Activated CD8-positive, alpha-beta memory T cell treated with anti-CD3 and anti-CD28 coated beads for 1 hour (primary cell): Measurements from ENCODE around the gene ADD2.
A peak's percentile ranks its signal among the peaks of the same experiment; 100 is the strongest.
"Not testable (repeated sequence)": the region's sequence is repeated elsewhere in the genome, so short reads cannot be mapped to it uniquely, and the experiment has no call there.

Experiments used
- DNase-seq, 2 donors: peaks; one replicate each; pipeline ENCODE4 v3.0.0-alpha.2; 2020; ENCODE audit warnings: low read depth in 1 of 2; ENCODE audit errors: extremely low read depth in 1 of 2

ADD2 gene

DNA sequence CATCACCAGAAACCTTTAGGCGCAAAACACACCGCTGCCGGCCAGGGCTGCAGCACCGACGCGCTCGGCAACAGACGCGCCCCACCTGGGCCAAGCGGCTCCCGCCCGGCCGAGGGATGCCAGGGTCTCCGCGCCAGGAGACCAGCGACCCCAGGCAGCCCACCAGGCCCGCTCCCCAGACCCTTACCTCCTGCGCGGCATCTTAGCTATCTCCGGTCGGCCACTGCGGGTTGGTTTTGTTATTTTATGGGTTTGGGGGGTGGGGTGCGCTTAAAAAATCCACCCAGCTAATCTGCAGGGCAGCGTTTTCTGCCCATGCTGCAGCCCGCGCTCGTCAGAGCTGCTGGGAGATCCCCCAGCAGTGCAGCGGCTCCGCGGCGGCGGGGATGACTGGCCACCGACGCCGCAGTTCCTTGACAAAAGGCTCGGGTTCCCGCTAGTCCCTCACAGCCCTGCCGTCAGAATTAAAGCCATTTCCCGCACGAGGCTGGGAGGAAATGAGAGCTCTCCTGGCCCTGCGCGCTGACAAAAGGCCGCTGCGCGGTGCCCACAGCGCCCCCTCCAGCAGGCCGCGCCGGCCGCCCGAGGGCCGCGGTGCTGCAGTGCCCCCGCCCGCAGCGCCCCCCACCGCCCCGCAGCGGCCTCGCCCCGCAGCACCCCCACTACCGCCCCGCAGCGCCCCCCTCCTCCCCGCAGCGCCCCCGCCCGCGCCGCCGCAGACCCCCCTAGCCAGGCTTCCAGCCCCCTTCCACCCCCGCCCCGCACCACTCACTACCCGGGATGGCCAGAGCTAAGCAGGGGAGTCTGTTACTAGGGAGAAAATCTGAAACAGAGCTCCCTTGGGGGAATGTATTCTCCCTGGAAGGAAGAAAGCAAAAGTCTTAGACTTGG, at the start of gene ADD2:
ADD2 (minus strand) TSS at position 502 of the 891 bp plus-strand sequence. CDS start 61,792 bp downstream, outside the sequence.
- DNase-seq = no peak

DNA sequence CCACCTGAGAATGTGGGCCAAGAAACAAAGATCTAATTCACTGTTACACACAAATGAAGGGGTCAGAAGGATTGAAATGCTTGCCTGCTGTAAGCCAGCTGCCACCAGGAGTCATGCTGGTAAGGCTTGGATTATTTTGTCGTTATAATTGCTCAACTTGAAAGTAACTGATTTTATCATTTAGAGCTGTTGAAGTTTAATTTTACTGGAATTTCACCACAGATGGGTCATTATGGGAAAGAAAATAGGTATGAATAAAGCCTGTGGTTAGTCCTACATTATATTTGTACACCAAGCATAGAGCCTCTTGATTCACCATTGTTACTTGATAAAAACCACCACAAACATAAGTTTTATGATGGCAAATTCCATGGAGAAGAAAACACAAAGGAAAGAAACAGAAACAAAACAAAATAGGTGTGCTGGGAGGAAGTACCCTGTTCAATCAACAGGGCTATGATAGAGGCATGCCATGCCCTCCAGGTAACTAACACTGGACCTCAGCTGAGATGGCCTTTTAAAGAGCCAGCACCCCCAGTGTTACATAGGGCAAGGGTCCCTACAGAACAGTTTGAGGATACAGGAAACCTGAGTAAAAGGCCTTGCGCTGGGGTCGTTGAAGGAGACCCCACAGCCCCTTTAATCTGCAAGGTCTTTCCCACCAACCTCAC, 49.4 kb upstream of the ADD2 start:
- no peak for DNase-seq

GRCh38 chr2:70816726-70817125, 48.7 kb upstream of the ADD2 start:
- DNase-seq = no peak

GRCh38 chr2:70808983-70809958, 41.3 kb upstream of the ADD2 start:
- no peak for DNase-seq

DNA sequence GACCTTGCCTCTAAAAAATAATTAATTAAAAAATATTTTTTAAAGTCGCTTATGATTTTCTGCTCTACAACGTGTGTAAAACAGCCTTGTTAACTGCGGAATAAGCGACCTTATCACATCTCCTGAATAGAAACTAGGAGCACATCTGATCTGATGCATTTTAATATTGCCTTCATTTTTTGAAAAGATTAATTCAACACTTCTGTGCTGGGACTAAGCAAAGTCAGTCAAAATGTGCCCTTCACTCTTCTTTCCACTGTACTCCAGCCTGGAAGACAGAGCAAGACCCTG, 39.8 kb upstream of the ADD2 start:
- no peak for DNase-seq

GRCh38 chr2:70807102-70807827, 39.3 kb upstream of the ADD2 start:
- DNase-seq = no peak

DNA sequence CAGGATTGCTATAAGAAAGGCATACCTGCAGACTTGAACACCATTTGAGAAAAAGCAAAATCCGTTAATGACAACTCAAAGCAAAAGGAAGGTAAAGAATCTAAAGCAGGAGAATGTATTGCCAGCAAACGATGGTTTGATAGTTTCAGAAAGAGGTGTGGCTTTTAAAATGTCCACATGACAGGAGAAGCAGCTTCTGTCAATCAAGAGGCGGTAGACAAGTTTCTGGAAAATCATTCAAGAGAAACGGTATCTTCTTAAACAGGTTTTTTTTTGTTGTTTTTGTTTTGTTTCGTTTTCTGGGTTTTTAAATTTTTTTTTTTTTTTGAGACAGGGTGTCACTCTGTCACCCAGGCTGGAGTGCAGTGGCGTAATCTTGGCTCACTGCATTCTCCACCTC, 38.6 kb upstream of the ADD2 start:
- DNase-seq = no peak

DNA sequence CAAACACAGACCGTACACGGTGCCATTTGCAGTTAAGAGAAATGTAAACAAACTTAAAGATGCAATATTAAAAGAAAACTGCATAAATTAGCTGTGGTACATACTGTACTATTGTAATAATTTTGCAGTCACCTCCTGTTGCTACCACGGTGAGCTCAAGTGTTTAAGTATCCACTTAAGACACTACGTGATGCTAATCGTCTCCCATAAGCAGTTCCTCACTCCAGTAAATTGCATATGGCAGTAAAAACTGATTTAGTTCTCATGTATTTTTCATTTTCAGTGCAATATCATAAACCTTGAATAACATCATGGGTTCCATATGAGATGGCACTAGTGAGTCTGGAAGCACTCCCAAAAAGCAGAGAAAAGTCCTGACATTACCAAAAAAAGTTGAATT, 38.0 kb upstream of the ADD2 start:
- DNase-seq = no peak

- DNase-seq = no peak
These were observed 33.7 kb upstream of the ADD2 start for GRCh38 chr2:70801607-70802263.

- DNase-seq = no peak
These were observed 31.7 kb upstream of the ADD2 start for GRCh38 chr2:70799706-70800105.

- DNase-seq = not testable (repeated sequence)
These were observed 30.0 kb upstream of the ADD2 start for GRCh38 chr2:70797996-70798395.

GRCh38 chr2:70797506-70797905, 29.5 kb upstream of the ADD2 start:
- DNase-seq = no peak

GRCh38 chr2:70796262-70796661, 28.3 kb upstream of the ADD2 start:
- DNase-seq = no peak

DNA sequence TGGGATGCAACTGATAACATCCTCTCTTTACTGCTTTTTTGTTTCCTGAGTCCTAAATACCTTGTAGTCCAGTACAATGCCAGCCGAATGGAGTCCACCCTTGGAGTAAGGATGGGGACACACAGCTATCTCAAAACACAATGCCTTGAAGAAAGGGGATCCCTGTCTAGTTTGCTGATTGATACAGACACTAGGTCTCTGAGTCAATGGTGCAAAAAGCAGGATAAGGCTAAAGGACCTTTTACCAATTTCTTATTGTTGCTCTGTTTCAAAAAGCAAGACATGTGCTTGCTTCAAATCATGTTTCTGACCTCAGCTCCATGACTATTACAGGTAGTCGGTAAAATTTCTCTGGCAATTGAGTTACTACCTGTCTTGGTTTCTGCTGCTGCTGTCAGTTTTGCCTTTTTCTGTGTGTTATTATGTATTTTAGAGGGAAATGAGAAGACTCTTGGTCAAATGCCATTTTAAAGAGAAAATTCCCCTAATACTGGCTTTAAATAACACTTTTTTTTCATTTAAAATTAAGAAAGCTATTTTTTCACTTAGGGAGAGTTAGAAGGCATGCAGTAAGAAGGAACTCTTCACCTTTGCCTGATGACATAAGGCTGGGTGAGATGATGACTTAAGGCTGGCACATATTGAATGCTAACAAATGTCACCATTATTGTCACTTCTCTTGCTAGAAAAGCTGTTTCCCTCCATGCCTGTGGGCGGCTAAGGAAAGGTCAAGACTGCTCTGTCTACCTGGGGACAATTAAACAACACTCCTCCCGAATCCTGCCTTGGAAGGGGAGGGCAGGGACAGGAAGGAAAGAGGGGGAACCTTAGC, 27.4 kb upstream of the ADD2 start:
- no peak for DNase-seq

- DNase-seq = no peak
These were observed 25.4 kb upstream of the ADD2 start for GRCh38 chr2:70793450-70793849.

DNA sequence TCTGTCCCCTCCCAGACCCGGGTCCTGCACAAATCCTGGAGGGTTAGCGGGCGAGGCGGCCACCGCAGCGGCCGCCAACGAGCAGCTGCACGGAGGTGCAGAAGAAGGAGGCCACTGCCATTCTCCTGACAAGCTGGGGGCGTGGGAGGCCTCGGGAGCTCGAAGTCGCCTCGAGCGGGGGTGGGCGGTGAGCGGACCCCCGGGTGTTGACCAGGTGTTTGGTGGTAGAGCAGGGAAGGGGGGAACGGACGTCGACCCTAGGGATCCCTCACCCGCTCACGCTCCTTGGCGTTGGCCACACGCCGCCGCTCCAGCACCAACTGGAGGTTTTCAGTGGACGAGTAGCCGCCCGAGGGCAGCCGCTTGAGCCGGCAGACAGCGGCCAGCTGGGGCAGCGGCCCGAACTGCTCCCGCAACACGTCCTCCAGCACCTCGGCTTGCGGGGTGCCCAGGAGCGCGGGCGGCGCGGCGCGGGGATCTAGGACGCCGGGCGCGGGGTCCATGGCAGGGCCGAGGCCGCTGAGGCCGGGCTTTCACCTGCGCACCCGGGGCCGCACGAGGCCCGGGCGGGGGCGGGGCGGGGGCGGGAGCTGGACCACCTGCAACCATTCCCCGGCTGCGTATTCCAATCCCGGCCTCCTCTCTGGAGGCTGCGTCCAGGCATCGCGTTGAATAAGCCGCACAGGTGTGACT, 22.3 kb upstream of the ADD2 start, which contains the start of gene FIGLA:
FIGLA (minus strand) TSS at position 508 of the 693 bp plus-strand sequence; CDS start at position 503, 5 bp downstream.
- no peak for DNase-seq

DNA sequence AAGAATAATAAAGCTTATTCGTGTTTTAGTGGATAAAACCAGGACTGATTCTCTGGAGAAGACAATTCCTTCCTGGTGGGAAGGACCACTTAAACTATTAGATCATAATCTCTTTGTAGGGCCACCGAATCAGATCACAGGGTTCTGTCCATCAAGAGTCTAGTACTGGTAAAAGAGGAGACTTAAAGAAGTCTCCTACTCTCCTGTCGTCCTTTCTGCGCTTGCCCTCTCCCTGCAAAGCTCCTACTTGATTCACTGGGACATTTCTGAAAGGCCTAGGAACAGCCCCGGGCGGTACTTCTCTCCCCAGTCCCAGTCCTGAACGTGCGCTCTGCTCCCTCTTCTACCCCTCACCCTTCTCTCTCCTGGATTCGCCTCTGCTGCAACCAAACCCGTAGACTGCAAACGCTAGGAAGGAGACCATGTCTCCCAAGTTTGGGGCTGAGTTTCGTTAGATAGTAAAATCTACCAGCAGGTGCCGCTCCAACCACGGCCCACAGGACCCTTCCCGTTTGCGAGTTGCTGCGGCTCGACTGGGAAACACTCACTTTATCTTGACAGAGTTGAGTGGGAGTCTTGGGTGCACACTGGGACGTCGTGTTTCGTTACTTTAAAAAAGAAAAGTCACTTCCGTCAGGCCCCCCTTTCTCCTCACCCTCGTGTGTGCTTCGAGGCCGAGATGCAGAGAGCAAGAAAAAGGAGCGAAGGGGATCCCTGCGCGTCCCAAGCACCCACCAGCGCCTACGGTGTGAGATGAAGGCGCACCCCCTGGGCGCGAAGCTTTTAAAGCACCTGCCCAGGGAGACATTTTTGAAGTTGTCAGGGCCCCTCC, 21.5 kb upstream of the ADD2 start:
- DNase-seq = peak in 1 of 2 donors; percentile 45
